ENCODE data around the gene AATK. TPM values are rescaled to one million over a fixed set of nuclear protein-coding genes. Genes with fewer than 3 reads are reported as not detected.

Gene AATK
- total and polyA plus RNA-seq, 12 donors = 1.5 to 8.5 (median 6.2) TPM

DNA sequence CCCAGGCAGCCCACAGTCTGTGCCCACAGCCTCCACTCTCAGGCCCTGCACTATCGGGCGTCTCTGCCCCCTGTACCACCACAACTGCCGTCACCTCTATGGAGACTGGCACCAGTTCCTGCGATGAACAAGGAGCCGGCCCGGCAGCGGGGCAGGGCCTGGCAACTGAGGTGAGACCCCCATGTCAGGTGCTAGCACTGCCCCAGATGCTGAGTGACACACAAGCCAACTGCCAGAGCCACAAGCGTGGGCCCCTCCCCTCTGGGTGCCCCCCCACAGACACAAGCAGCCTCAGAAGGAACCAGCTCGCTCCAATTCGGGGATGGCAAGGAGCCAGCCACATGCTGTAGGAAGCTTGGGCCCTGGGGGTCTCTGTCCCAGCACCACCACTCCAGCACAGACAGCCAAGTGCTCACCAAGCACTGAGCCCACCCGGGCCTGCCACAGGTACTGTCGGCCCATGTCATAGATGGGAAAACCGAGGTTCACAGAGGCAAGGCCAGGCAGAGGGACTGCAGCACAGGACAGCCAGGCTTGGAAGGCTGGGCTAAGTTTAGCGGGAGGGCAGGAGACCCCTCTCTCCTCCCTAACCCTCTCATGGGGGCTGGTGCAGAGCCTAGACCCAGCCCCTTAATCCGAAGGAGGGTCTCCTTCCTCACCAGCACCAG lies 2.2 kb downstream of the AATK start:
- H3K27me3 ChIP-seq = peaks cover 0 to 45% (median 23%) of the 10 kb centered on the region in 7 donors
- ATAC-seq (no peak), DNase-seq (no peak)
- intact Hi-C loops (cut with DNase I) = no loop called here
- no peak overlapping the region for H3K27ac ChIP-seq
- no peak overlapping the region for H3K4me3 ChIP-seq
- H3K36me3 ChIP-seq = no peaks in the 10 kb centered on the region
- TF ChIP-seq, protein P1, sequence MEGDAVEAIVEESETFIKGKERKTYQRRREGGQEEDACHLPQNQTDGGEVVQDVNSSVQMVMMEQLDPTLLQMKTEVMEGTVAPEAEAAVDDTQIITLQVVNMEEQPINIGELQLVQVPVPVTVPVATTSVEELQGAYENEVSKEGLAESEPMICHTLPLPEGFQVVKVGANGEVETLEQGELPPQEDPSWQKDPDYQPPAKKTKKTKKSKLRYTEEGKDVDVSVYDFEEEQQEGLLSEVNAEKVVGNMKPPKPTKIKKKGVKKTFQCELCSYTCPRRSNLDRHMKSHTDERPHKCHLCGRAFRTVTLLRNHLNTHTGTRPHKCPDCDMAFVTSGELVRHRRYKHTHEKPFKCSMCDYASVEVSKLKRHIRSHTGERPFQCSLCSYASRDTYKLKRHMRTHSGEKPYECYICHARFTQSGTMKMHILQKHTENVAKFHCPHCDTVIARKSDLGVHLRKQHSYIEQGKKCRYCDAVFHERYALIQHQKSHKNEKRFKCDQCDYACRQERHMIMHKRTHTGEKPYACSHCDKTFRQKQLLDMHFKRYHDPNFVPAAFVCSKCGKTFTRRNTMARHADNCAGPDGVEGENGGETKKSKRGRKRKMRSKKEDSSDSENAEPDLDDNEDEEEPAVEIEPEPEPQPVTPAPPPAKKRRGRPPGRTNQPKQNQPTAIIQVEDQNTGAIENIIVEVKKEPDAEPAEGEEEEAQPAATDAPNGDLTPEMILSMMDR (IDR thresholded peaks at IDR 0.05) = no peak
- H3K4me1 ChIP-seq = peaks cover 0 to 26% (median 17%) of the 10 kb centered on the region in 9 donors
- WGBS, 2 donors = 92 to 95% methylated on average over 15 of the region's 15 CpGs
- H3K9me3 ChIP-seq = no peaks in the 10 kb centered on the region

DNA sequence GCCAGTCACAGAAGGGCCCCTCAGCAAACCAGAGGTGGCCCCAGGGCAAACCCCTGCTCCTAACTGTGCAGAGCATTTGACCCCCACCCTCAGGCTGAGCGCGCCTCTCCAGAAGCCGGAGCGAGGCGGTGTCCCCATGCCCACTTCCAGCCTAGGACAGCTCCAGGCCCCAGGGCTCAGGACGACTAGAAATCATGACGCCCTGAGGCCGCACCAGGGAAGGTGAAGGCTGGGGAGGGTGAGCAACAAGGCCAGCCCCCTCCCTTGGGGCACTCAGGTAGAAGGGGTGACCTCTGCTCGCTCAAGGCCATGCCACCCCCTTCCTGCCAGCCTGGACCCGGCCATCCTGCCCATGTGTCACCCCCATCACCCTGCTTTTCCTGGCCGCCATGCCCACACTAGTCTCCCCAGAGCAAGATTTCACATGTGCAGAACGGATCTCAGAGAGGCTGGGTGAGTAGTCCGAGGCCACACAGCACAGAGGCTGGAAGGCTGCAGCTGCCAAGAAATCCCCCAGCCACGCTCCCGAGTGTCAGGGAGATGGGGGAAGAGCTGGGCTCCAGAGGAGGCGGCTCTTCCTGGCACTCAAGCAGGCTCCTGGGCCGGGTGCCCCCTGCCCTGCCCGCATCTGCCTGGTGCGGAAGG lies 2.8 kb downstream of the AATK start:
- peaks cover 0 to 45% (median 23%) of the 10 kb centered on the region in 7 donors for H3K27me3 ChIP-seq
- H3K9me3 ChIP-seq = no peaks in the 10 kb centered on the region
- TF ChIP-seq, protein P1 (IDR thresholded peaks at IDR 0.05) = no peak
- H3K27ac ChIP-seq = no peak overlapping the region
- no peak for ATAC-seq
- H3K4me1 ChIP-seq = peaks cover 0 to 26% (median 17%) of the 10 kb centered on the region in 9 donors
- DNase-seq = no peak
- 90 to 92% methylated on average over 19 of the region's 19 CpGs for WGBS, 2 donors
- intact Hi-C loops (cut with DNase I) = no loop called here
- H3K36me3 ChIP-seq = no peaks in the 10 kb centered on the region
- H3K4me3 ChIP-seq = no peak overlapping the region

DNA sequence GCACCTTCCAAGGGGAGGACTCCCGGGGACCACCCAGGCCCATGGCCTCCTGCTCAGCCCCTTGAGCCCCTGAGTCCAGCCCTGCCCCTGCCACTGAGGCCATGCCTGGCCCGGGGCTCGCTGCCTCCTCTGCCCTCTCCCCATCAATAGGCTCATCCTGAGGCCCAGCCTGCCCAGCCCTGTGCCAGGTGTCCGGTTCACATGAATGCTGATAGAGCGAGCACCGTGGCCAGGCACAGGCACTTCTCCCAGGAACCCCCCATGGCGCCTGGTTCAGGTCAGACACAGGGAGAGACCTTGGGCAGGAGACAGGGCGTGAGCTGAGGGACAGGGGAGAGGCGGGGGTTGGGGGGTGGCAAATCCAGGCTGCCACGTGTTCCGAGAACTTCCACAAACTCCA lies 3.5 kb downstream of the AATK start:
- ATAC-seq (no peak), DNase-seq (no peak)
- TF ChIP-seq, protein P1 (IDR thresholded peaks at IDR 0.05) = no peak
- no peak overlapping the region for H3K4me3 ChIP-seq
- WGBS, 2 donors = 92 to 95% methylated on average over 11 of the region's 11 CpGs
- H3K4me1 ChIP-seq = peaks cover 0 to 26% (median 17%) of the 10 kb centered on the region in 9 donors
- intact Hi-C loops (cut with DNase I) = no loop called here
- H3K27ac ChIP-seq = no peak overlapping the region
- no peaks in the 10 kb centered on the region for H3K36me3 ChIP-seq
- peaks cover 0 to 39% (median 20%) of the 10 kb centered on the region in 7 donors for H3K27me3 ChIP-seq
- H3K9me3 ChIP-seq = no peaks in the 10 kb centered on the region

DNA sequence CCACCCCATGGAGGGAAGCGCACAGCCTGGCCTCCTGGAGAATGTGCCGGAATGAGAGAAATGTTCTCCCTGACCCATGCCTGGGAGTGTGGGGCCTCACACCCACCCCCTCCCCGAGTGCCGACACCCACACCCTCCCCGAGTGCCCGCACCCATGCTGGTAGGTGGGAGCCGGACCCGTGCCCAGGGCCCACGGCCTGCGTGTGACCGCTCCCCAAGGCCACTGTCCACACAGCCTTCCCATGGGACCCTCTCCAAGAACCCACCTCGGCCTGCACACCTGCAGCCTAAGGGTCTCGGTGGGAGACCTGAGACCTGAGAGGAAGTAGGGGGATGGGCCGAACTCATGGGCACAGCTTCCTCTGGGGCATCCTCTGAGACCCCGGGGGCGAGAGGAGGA lies 4.0 kb downstream of the AATK start:
- Histone ChIP-seq H3K36me3 (no peaks in the 10 kb centered on the region), H3K4me1 (peaks cover 0 to 26% (median 17%) of the 10 kb centered on the region in 9 donors), H3K4me3 (no peak overlapping the region), H3K27me3 (peaks cover 0 to 34% (median 16%) of the 10 kb centered on the region in 7 donors), H3K27ac (no peak overlapping the region), H3K9me3 (no peaks in the 10 kb centered on the region)
- TF ChIP-seq, protein P1 (IDR thresholded peaks at IDR 0.05) = no peak
- WGBS, 2 donors = 90 to 93% methylated on average over 16 of the region's 16 CpGs
- no peak for DNase-seq
- intact Hi-C loops (cut with DNase I) = no loop called here
- ATAC-seq = no peak
